Progenitor cell of endocrine pancreas (in vitro differentiated cells): ENCODE measurements around the gene GPR152. TPM values are rescaled to one million over a fixed set of nuclear protein-coding genes. Genes with fewer than 3 reads are reported as not detected.

Experiments used
- DNase-seq: peaks from one replicate; pipeline ENCODE4 v3.0.0; 2021; ENCODE audit warnings: low spot score; ENCODE audit not compliant: unreplicated experiment
- H3K27ac Mint-ChIP-seq: 2 replicates; pipeline ENCODE4 v1.8.0; 2021; ENCODE audit warnings: mild to moderate bottlenecking, moderate library complexity, mixed read lengths
- H3K27me3 Mint-ChIP-seq: 2 replicates; pipeline ENCODE4 v1.8.0; 2021; ENCODE audit warnings: mixed read lengths
- H3K36me3 Mint-ChIP-seq: 2 replicates; pipeline ENCODE4 v1.8.0; 2022; ENCODE audit warnings: mixed read lengths; ENCODE audit not compliant: insufficient read depth
- H3K4me1 Mint-ChIP-seq: 2 replicates; pipeline ENCODE4 v1.8.0; 2021; ENCODE audit warnings: low read depth, mixed read lengths
- H3K4me3 Mint-ChIP-seq: 2 replicates; pipeline ENCODE4 v1.8.0; 2021; ENCODE audit warnings: low read depth, mild to moderate bottlenecking, moderate library complexity, mixed read lengths
- H3K9me3 Mint-ChIP-seq: 2 replicates; pipeline ENCODE4 v1.8.0; 2021; ENCODE audit warnings: low read depth, mixed read lengths
- CTCF ChIP-seq: fragments of 200-600 bp; sonication (generic); IDR thresholded peaks from one replicate; pipeline ENCODE4 v1.5.0; 2021; ENCODE audit warnings: antibody characterized with exemption, mild to moderate bottlenecking; ENCODE audit not compliant: unreplicated experiment
- total RNA-seq: library from RNA; stranded (reverse); gene quantifications from 2 replicates; pipeline ENCODE4 v1.2.1, GENCODE V29; 2021

The GPR152 gene
- total RNA-seq, 1 donor from 2014 or later = not detected

GRCh38 chr11:67472882-67473281 is 20.4 kb upstream of the GPR152 start:
- Mint-ChIP-seq H3K27me3 (peaks cover 2% of the 10 kb centered on the region), H3K9me3 (peaks cover 7% of the 10 kb centered on the region), H3K36me3 (no peaks in the 10 kb centered on the region), H3K4me3 (no peak overlapping the region), H3K4me1 (peaks cover 3% of the 10 kb centered on the region), H3K27ac (no peak overlapping the region)
- DNase-seq = no peak
- no peak for TF ChIP-seq CTCF

- TF ChIP-seq CTCF = no peak
- H3K4me3 Mint-ChIP-seq = peak overlapping the region; percentile 17
- H3K27ac Mint-ChIP-seq = no peak overlapping the region
- no peaks in the 10 kb centered on the region for H3K9me3 Mint-ChIP-seq
- H3K27me3 Mint-ChIP-seq = peaks cover 2% of the 10 kb centered on the region
- H3K4me1 Mint-ChIP-seq = peaks cover 9% of the 10 kb centered on the region
- no peak for DNase-seq
- H3K36me3 Mint-ChIP-seq = no peaks in the 10 kb centered on the region
Observed at GRCh38 chr11:67470337-67471002, 17.9 kb upstream of the GPR152 start.

GRCh38 chr11:67469508-67469811 is 16.9 kb upstream of the GPR152 start:
- no peak for TF ChIP-seq CTCF
- Mint-ChIP-seq H3K27ac (peak overlapping the region; percentile 93), H3K9me3 (no peaks in the 10 kb centered on the region), H3K36me3 (no peaks in the 10 kb centered on the region), H3K4me3 (peak overlapping the region; percentile 73), H3K27me3 (peaks cover 2% of the 10 kb centered on the region), H3K4me1 (peaks cover 12% of the 10 kb centered on the region)
- DNase-seq = no peak

- no peaks in the 10 kb centered on the region for H3K9me3 Mint-ChIP-seq
- H3K4me3 Mint-ChIP-seq = peak within 1 kb of the TSS; percentile 73
- H3K27me3 Mint-ChIP-seq = peaks cover 2% of the 10 kb centered on the region
- no peaks in the 10 kb centered on the region for H3K36me3 Mint-ChIP-seq
- peak within 1 kb of the TSS; percentile 93 for H3K27ac Mint-ChIP-seq
- peak; percentile 90 for DNase-seq
- TF ChIP-seq CTCF = peak; percentile 49
- H3K4me1 Mint-ChIP-seq = peaks cover 12% of the 10 kb centered on the region
Observed at GRCh38 chr11:67468759-67469507, 16.4 kb upstream of the GPR152 start, which contains the start of gene TMEM134. TMEM134 (minus strand) TSS chr11:67469251; CDS start chr11:67469192, 59 bp downstream.

GRCh38 chr11:67468456-67468758 is 15.9 kb upstream of the GPR152 start:
- no peaks in the 10 kb centered on the region for H3K9me3 Mint-ChIP-seq
- DNase-seq = no peak
- H3K36me3 Mint-ChIP-seq = no peaks in the 10 kb centered on the region
- H3K27ac Mint-ChIP-seq = peak overlapping the region; percentile 70
- peaks cover 12% of the 10 kb centered on the region for H3K4me1 Mint-ChIP-seq
- H3K27me3 Mint-ChIP-seq = peaks cover 2% of the 10 kb centered on the region
- no peak for TF ChIP-seq CTCF
- peak overlapping the region; percentile 72 for H3K4me3 Mint-ChIP-seq
